ENCODE measurements around the gene MRPL20.

DNA sequence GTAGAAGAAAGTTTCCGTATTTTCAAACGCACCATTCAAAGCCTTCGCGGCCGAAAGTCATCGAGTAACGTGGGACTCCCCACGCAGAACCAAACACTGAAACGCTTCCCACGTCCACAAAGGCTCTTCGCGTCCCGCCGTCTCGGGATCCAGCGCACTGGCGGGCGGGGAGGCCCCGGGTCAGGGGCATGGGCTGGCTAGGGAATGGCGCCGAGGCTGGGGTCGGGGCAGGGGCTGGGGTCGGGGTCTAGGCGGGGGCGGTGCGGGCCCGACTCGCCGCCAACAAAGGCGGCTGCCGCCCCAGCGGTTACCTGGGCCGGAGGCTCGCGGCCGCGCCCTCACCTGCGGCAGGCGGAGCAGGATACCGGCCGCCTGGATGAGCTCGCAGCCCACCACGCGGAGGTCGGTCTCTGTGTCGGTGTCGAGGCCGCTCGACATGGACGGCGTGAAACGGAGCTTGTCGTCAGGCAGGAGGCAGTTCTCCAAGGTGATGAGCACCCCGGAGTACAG lies 8.4 kb downstream of the MRPL20 start:
- TF ChIP-seq, protein P1, sequence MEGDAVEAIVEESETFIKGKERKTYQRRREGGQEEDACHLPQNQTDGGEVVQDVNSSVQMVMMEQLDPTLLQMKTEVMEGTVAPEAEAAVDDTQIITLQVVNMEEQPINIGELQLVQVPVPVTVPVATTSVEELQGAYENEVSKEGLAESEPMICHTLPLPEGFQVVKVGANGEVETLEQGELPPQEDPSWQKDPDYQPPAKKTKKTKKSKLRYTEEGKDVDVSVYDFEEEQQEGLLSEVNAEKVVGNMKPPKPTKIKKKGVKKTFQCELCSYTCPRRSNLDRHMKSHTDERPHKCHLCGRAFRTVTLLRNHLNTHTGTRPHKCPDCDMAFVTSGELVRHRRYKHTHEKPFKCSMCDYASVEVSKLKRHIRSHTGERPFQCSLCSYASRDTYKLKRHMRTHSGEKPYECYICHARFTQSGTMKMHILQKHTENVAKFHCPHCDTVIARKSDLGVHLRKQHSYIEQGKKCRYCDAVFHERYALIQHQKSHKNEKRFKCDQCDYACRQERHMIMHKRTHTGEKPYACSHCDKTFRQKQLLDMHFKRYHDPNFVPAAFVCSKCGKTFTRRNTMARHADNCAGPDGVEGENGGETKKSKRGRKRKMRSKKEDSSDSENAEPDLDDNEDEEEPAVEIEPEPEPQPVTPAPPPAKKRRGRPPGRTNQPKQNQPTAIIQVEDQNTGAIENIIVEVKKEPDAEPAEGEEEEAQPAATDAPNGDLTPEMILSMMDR (IDR thresholded peaks at IDR 0.05; ENCODE audit: poor library complexity, severe bottlenecking): no peak
- no peak for TF ChIP-seq EP300 (conservative IDR thresholded peaks at IDR 0.05; ENCODE audit: poor library complexity, severe bottlenecking)
- no peak for TF ChIP-seq SMC3 (conservative IDR thresholded peaks at IDR 0.05; ENCODE audit: poor library complexity)
- no peak for TF ChIP-seq RAD21 (conservative IDR thresholded peaks at IDR 0.05)
- no peak for TF ChIP-seq POLR2AphosphoS5 (IDR thresholded peaks at IDR 0.05)
- TF ChIP-seq TAF1 (IDR thresholded peaks at IDR 0.05; ENCODE audit: low read depth): no peak
- no peak for TF ChIP-seq MXI1 (conservative IDR thresholded peaks at IDR 0.05; ENCODE audit: poor library complexity, severe bottlenecking)
- TF ChIP-seq EZH2 (IDR thresholded peaks at IDR 0.05; ENCODE audit: borderline replicate concordance, insufficient read depth, low read length, poor library complexity, severe bottlenecking): no peak
- TF ChIP-seq, protein P2, sequence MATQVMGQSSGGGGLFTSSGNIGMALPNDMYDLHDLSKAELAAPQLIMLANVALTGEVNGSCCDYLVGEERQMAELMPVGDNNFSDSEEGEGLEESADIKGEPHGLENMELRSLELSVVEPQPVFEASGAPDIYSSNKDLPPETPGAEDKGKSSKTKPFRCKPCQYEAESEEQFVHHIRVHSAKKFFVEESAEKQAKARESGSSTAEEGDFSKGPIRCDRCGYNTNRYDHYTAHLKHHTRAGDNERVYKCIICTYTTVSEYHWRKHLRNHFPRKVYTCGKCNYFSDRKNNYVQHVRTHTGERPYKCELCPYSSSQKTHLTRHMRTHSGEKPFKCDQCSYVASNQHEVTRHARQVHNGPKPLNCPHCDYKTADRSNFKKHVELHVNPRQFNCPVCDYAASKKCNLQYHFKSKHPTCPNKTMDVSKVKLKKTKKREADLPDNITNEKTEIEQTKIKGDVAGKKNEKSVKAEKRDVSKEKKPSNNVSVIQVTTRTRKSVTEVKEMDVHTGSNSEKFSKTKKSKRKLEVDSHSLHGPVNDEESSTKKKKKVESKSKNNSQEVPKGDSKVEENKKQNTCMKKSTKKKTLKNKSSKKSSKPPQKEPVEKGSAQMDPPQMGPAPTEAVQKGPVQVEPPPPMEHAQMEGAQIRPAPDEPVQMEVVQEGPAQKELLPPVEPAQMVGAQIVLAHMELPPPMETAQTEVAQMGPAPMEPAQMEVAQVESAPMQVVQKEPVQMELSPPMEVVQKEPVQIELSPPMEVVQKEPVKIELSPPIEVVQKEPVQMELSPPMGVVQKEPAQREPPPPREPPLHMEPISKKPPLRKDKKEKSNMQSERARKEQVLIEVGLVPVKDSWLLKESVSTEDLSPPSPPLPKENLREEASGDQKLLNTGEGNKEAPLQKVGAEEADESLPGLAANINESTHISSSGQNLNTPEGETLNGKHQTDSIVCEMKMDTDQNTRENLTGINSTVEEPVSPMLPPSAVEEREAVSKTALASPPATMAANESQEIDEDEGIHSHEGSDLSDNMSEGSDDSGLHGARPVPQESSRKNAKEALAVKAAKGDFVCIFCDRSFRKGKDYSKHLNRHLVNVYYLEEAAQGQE (IDR thresholded peaks at IDR 0.05; ENCODE audit: borderline replicate concordance): no peak

All from neural cell (in vitro differentiated cells).